Measurements from ENCODE around the gene IGSF9B. TPM values are rescaled to one million over a fixed set of nuclear protein-coding genes. Genes with fewer than 3 reads are reported as not detected.

The IGSF9B gene
- total and polyA plus RNA-seq, 11 donors: 14.6 to 78.5 (median 38.3) TPM

DNA sequence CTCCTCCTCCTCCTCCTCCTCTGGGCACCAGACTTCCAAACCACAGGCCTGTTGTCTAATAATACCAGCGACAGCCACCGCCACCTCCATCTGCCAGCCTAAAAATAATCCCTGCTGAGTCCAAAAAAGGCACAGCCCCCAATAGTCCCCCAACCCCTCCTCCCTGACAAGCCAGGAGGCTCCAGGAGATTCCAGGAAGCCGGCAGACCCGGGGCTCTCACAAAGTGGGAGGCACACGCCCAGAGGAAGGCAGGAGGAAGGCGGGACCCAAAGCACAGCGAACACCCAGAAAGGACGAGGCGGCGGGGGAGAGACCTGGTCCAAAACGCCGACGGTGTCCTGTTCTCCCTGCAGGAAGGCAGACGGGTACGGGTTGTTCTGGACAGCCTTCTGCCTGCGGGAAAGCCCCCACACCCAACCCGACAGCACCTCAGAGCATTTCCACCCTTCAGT lies 5.9 kb downstream of the IGSF9B start:
- Histone ChIP-seq H3K27me3 (peaks cover 0 to 22% (median 3%) of the 10 kb centered on the region in 9 donors), H3K4me1 (peaks cover 13 to 100% (median 72%) of the 10 kb centered on the region in 12 donors), H3K27ac (peak overlapping the region; percentile 83 to 98 (median 91)), H3K9me3 (no peaks in the 10 kb centered on the region), H3K36me3 (no peaks in the 10 kb centered on the region), H3K4me3 (peak overlapping the region; percentile 17 to 70 (median 50))
- intact Hi-C loops (cut with DNase I): loop anchor here in 5 of 10 donors (5.0 to 10.0 kb wide), 4 partner anchors 81 to 274 kb away; partner anchors contain the start of genes NCAPD3 (in 1 of the 5) and VPS26B (in 1 of the 5)
- ATAC-seq: peak; percentile 53 to 59 (median 56)
- TF ChIP-seq, protein P1, sequence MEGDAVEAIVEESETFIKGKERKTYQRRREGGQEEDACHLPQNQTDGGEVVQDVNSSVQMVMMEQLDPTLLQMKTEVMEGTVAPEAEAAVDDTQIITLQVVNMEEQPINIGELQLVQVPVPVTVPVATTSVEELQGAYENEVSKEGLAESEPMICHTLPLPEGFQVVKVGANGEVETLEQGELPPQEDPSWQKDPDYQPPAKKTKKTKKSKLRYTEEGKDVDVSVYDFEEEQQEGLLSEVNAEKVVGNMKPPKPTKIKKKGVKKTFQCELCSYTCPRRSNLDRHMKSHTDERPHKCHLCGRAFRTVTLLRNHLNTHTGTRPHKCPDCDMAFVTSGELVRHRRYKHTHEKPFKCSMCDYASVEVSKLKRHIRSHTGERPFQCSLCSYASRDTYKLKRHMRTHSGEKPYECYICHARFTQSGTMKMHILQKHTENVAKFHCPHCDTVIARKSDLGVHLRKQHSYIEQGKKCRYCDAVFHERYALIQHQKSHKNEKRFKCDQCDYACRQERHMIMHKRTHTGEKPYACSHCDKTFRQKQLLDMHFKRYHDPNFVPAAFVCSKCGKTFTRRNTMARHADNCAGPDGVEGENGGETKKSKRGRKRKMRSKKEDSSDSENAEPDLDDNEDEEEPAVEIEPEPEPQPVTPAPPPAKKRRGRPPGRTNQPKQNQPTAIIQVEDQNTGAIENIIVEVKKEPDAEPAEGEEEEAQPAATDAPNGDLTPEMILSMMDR (IDR thresholded peaks at IDR 0.05): no peak
- TF ChIP-seq POLR2A (IDR thresholded peaks at IDR 0.05): peak; percentile 29 to 44
- 4 to 9% (median 7%) methylated on average over 6 to 17 of the region's 17 CpGs for WGBS, 4 donors
- DNase-seq: peak; percentile 70 to 88 (median 78)

GRCh38 chr11:133950421-133950820 lies 6.3 kb downstream of the IGSF9B start:
- intact Hi-C loops (cut with DNase I): loop anchor here in 5 of 10 donors (5.0 to 10.0 kb wide), 4 partner anchors 82 to 274 kb away; partner anchors contain the start of genes NCAPD3 (in 1 of the 5) and VPS26B (in 1 of the 5)
- DNase-seq: no peak
- peak overlapping the region in 11 of 12 donors; percentile 7 to 70 (median 52) for H3K4me3 ChIP-seq
- no peak for TF ChIP-seq POLR2A (IDR thresholded peaks at IDR 0.05)
- TF ChIP-seq, protein P1 (IDR thresholded peaks at IDR 0.05): no peak
- H3K27ac ChIP-seq: peak overlapping the region; percentile 58 to 98 (median 90)
- no peak for ATAC-seq
- WGBS, 4 donors: 46 to 68% (median 64%) methylated on average over 8 to 12 of the region's 12 CpGs
- peaks cover 0 to 18% (median 3%) of the 10 kb centered on the region in 9 donors for H3K27me3 ChIP-seq
- peaks cover 14 to 100% (median 76%) of the 10 kb centered on the region in 12 donors for H3K4me1 ChIP-seq
- H3K9me3 ChIP-seq: no peaks in the 10 kb centered on the region
- H3K36me3 ChIP-seq: no peaks in the 10 kb centered on the region

DNA sequence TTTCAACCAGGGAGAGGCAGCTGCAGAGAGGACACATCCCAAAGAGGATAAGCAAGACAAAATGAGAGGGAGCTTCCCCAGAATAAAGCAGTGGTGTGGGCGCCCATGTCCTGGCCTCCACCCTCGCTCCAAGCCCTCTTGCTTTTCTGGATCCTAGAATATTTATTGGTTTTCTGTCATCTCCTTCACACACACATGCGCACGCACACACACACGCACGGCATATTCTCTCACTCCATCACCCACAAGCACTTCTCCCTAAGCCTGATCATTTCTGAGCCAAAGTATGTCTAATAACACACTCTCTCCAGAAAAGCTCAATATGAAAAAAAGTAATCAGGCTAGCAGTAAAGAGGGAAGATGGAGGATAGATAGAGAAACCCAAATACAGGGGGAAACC lies 7.6 kb downstream of the IGSF9B start:
- peaks cover 0 to 6% (median 0%) of the 10 kb centered on the region in 9 donors for H3K36me3 ChIP-seq
- H3K4me3 ChIP-seq: no peak overlapping the region
- DNase-seq: no peak
- WGBS, 4 donors: 83 to 92% (median 91%) methylated on average over 6 of the region's 6 CpGs
- H3K27ac ChIP-seq: peak overlapping the region in 7 of 12 donors; percentile 19 to 98 (median 90)
- no peak for ATAC-seq
- intact Hi-C loops (cut with DNase I): loop anchor here in 2 of 10 donors (5.0 kb wide), 2 partner anchors 88 to 98 kb away; no protein-coding TSS in a partner anchor
- peaks cover 14 to 100% (median 81%) of the 10 kb centered on the region in 12 donors for H3K4me1 ChIP-seq
- no peaks in the 10 kb centered on the region for H3K9me3 ChIP-seq
- peaks cover 0 to 5% (median 0%) of the 10 kb centered on the region in 9 donors for H3K27me3 ChIP-seq
- no peak for TF ChIP-seq POLR2A (IDR thresholded peaks at IDR 0.05)
- TF ChIP-seq, protein P1 (IDR thresholded peaks at IDR 0.05): no peak

DNA sequence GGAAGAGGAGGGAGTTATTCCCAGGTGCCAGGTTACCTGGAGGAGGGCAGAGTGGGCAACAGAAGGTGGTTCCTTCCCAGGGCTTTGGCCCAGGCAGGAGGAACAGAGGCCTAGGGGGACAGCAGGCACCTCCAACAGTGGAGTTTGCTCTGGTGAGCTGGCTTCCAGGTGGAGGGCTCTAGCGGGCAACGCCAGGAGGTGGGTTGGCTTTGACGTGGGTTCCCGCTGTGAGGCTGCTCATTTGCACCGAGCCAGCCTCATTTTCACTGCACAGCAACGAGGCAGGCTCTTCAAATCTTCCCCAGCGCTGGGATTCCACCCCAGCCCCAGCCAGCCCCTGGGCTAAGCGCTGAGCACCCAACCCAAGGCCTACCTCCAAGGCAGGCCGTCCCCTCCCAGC lies 8.1 kb downstream of the IGSF9B start:
- Histone ChIP-seq H3K36me3 (peaks cover 0 to 9% (median 2%) of the 10 kb centered on the region in 9 donors), H3K4me1 (peaks cover 14 to 99% (median 78%) of the 10 kb centered on the region in 12 donors), H3K9me3 (no peaks in the 10 kb centered on the region), H3K27ac (peak overlapping the region in 7 of 12 donors; percentile 35 to 98 (median 90)), H3K4me3 (peak overlapping the region in 1 of 12 donors; percentile 7), H3K27me3 (peaks cover 0 to under 1% (median 0%) of the 10 kb centered on the region in 9 donors)
- intact Hi-C loops (cut with DNase I): loop anchor here in 2 of 10 donors (5.0 kb wide), 2 partner anchors 89 to 99 kb away; no protein-coding TSS in a partner anchor
- WGBS, 4 donors: 71 to 79% (median 76%) methylated on average over 9 of the region's 9 CpGs
- TF ChIP-seq POLR2A (IDR thresholded peaks at IDR 0.05): no peak
- TF ChIP-seq, protein P1 (IDR thresholded peaks at IDR 0.05): no peak
- ATAC-seq (no peak), DNase-seq (peak in 1 of 5 donors; percentile 40)

All from heart left ventricle (tissue), 16 donors.